ENCODE measurements around the gene COQ8B.

The COQ8B gene

GRCh38 chr19:40717325-40717879, 716 bp upstream of the COQ8B start:
- H3K4me1 Mint-ChIP-seq (ENCODE audit: low read depth), result peaks cover 77% of the 10 kb centered on the region

DNA sequence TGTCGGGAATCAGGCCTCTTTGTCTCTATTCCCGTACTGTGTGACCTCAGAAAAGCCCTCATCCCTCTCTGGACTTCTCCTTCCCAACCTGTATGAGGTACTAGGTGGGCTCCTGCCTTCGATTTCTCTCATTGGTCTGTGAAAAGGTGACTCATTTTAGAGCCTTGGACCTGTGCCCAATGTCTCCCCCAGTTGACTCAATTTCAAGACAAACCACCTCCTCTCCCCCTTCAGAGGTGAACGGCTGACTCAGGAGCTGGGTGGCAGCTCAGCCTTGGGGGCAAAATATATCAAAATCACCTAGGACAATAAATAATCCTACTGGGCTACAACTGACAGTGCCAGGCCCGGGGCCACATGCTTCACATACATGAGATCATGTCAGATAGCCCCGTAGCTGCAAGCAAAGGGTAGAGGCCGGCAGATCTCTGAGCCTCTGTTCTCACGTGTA, 630 bp downstream of the COQ8B start:
- Mint-ChIP-seq H3K27ac (peak overlapping the region; percentile 99), H3K4me3 (peak overlapping the region; percentile 90), H3K9me3 (no peaks in the 10 kb centered on the region), H3K4me1 (ENCODE audit: low read depth) (peaks cover 66% of the 10 kb centered on the region), H3K36me3 (ENCODE audit: low read depth) (peaks cover 30% of the 10 kb centered on the region), H3K27me3 (no peaks in the 10 kb centered on the region)
- DNase-seq, result peak; percentile 77

More at GRCh38 chr19:40717325-40717879, 716 bp upstream of the COQ8B start:
- peak overlapping the region; percentile 79 for H3K27ac Mint-ChIP-seq
- H3K27me3 Mint-ChIP-seq, result no peaks in the 10 kb centered on the region
- DNase-seq, result no peak
- no peaks in the 10 kb centered on the region for H3K9me3 Mint-ChIP-seq
- H3K36me3 Mint-ChIP-seq (ENCODE audit: low read depth), result peaks cover 30% of the 10 kb centered on the region
- peak overlapping the region; percentile 83 for H3K4me3 Mint-ChIP-seq

DNA sequence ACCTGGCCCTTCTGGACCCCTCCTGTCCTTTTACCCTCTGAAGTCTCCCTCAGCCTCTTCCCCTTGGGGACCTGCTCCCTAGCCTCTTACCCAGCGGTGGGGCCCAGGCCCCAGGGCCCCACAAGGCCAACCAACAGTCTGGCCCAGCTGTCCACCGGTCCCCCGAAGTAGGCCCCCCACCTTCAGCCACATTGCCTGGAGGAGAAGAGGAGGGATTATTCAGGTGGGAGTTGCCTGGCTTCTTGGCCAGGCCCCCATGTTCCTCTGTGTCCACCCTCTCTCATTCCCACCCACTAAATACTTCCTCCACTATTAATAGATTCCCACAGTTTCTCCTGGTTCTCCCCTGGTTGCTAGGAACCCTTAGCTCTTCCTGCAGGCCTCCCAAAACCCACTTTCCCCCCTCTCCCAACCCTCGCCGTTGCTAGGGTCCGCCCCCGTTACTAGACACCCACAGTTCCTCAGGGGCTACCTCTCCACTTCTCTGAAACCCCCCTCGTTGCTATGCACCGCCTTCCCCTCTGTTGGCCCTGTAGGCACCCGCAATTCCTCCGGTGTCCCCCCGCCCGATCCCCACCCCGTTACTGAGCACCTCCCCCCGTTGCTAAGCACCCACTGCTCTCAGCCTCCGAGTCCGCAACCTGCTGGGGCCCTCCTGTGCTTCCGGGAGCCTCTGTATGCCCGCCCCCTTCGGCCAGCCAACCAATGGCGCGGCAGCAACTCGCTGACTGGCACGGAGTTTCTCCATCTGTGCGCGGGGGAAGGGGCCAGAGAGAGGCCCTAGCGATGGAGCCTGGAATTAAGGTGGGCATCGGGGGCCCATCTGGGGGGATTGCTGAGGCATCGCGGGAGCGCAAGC, 2.0 kb downstream of the COQ8B start:
- H3K4me1 Mint-ChIP-seq (ENCODE audit: low read depth), result peaks cover 54% of the 10 kb centered on the region

GRCh38 chr19:40713939-40714338, 2.7 kb downstream of the COQ8B start:
- Mint-ChIP-seq H3K9me3 (no peaks in the 10 kb centered on the region), H3K4me3 (peak overlapping the region; percentile 90), H3K27ac (peak overlapping the region; percentile 99), H3K36me3 (ENCODE audit: low read depth) (peaks cover 39% of the 10 kb centered on the region), H3K4me1 (ENCODE audit: low read depth) (peaks cover 52% of the 10 kb centered on the region), H3K27me3 (no peaks in the 10 kb centered on the region)
- no peak for DNase-seq

More for the DNA sequence above, 2.0 kb downstream of the COQ8B start:
- Mint-ChIP-seq H3K27ac (peak overlapping the region; percentile 99), H3K27me3 (no peaks in the 10 kb centered on the region), H3K4me3 (peak overlapping the region; percentile 90), H3K9me3 (no peaks in the 10 kb centered on the region), H3K36me3 (ENCODE audit: low read depth) (peaks cover 33% of the 10 kb centered on the region)
- DNase-seq, result peak; percentile 95

GRCh38 chr19:40709817-40710216, 6.9 kb downstream of the COQ8B start:
- H3K36me3 Mint-ChIP-seq (ENCODE audit: low read depth), result peaks cover 64% of the 10 kb centered on the region
- H3K27ac Mint-ChIP-seq, result no peak overlapping the region
- no peak overlapping the region for H3K4me3 Mint-ChIP-seq
- H3K4me1 Mint-ChIP-seq (ENCODE audit: low read depth), result peaks cover 23% of the 10 kb centered on the region
- DNase-seq, result no peak
- H3K27me3 Mint-ChIP-seq, result no peaks in the 10 kb centered on the region
- H3K9me3 Mint-ChIP-seq, result no peaks in the 10 kb centered on the region

- Mint-ChIP-seq H3K4me3 (no peak overlapping the region), H3K4me1 (ENCODE audit: low read depth) (peaks cover 8% of the 10 kb centered on the region), H3K9me3 (no peaks in the 10 kb centered on the region), H3K27ac (no peak overlapping the region), H3K36me3 (ENCODE audit: low read depth) (peaks cover 74% of the 10 kb centered on the region), H3K27me3 (no peaks in the 10 kb centered on the region)
- DNase-seq, result no peak
Measured at GRCh38 chr19:40707615-40708014, 9.1 kb downstream of the COQ8B start.

- peaks cover 79% of the 10 kb centered on the region for H3K36me3 Mint-ChIP-seq (ENCODE audit: low read depth)
- no peaks in the 10 kb centered on the region for H3K9me3 Mint-ChIP-seq
- H3K27me3 Mint-ChIP-seq, result no peaks in the 10 kb centered on the region
- H3K27ac Mint-ChIP-seq, result no peak overlapping the region
- H3K4me1 Mint-ChIP-seq (ENCODE audit: low read depth), result peaks cover 7% of the 10 kb centered on the region
- no peak overlapping the region for H3K4me3 Mint-ChIP-seq
- DNase-seq, result no peak
Measured at GRCh38 chr19:40705950-40706619, 10.6 kb downstream of the COQ8B start.

DNA sequence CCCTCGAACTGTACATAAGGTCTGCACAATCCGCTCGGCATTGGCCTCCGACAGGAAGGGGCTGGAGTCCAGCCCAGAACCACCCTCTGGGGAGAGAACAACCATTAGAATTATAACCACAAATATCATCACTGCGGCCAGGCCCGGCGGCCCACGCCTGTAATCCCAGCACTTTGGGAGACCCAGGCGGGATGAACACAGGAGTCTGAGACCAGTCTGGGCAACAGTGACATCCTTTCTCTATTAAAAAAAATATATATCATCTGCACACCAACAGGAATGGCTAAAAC, 11.4 kb downstream of the COQ8B start:
- no peaks in the 10 kb centered on the region for H3K27me3 Mint-ChIP-seq
- no peaks in the 10 kb centered on the region for H3K9me3 Mint-ChIP-seq
- DNase-seq, result no peak
- H3K4me1 Mint-ChIP-seq (ENCODE audit: low read depth), result peaks cover 6% of the 10 kb centered on the region
- H3K4me3 Mint-ChIP-seq, result no peak overlapping the region
- H3K36me3 Mint-ChIP-seq (ENCODE audit: low read depth), result peaks cover 78% of the 10 kb centered on the region
- H3K27ac Mint-ChIP-seq, result no peak overlapping the region

DNA sequence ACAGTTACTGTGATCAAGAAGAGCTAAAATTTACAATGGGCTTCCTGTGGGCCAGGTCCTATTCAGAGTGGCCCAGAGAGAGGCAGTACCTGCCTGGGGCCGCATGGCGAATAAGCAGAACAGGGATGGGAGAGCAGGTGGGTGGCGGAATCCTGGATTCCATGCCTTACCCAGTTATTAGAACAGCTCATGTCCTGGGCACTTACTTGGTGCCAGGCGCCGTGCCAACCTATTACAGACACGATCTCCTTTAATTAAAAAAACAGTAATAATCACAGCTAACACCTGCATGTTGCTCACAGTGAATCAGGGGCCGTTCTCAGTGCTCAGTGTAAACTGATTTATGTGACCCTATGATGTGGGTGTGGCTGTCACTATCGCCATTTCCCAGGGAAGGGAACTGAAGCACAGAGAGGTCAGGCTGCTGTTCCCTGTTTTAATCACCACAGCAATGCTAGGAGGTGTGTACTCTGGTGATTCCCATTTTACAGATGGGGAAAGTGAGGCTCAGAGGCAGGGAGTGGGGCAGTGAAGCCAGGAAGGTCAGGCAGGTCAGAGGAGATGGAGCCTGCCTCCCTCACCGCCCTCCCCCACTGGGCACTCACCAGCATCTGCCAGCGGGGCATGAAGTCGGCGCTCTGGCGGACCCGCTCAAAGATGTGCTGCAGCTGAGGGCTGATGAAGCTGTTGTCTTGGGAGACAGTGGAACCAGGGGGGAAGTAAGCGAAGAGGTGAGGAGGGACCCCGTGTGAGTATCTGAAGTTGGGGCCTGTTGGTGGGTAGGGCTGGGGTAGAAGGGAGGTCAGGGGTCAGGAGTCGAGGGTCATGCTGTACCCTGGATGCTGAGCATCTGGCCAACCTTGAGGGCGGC, 12.0 kb downstream of the COQ8B start:
- Mint-ChIP-seq H3K9me3 (no peaks in the 10 kb centered on the region), H3K27ac (no peak overlapping the region), H3K36me3 (ENCODE audit: low read depth) (peaks cover 77% of the 10 kb centered on the region), H3K4me1 (ENCODE audit: low read depth) (peaks cover 6% of the 10 kb centered on the region), H3K27me3 (no peaks in the 10 kb centered on the region), H3K4me3 (no peak overlapping the region)
- no peak for DNase-seq

DNA sequence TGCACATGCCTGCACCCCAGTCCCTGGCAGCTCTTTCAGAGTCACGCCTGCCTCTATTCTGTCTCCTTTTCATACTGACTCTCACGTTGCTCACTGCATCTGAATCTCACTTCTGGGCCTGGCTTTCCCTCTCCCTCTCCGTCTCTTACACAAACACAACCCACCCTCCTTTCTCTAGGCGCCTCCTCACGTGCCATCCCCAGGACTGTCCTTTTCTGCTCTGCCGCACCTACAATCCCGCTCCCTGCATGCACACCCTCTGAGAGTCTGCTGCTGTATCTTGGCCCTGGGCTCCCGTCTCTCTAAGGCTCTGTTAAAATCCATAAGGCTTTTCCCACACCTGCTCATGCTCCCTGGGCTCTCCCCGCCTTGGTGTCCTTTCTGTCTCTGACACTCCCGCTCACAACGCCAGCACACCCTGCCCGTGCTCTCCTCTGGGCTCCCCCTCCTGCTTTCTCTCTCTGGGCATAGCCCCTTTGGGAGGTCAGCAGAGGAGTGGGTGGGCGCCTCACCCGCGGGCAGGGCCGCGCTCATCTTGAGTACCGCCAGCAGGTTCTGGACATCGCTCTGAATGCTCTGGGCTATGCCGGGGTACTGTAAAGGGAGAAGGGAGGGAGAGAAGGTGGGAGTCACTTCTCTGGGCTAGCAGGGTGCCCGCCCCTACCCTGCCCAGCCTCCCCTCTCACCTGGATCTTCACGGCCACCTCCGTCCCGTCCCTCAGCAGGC, 13.5 kb downstream of the COQ8B start:
- no peak overlapping the region for H3K27ac Mint-ChIP-seq

GRCh38 chr19:40702337-40703012, 14.2 kb downstream of the COQ8B start:
- no peaks in the 10 kb centered on the region for H3K9me3 Mint-ChIP-seq
- no peak overlapping the region for H3K4me3 Mint-ChIP-seq
- DNase-seq, result no peak
- H3K27ac Mint-ChIP-seq, result no peak overlapping the region
- peaks cover 58% of the 10 kb centered on the region for H3K36me3 Mint-ChIP-seq (ENCODE audit: low read depth)
- no peaks in the 10 kb centered on the region for H3K4me1 Mint-ChIP-seq (ENCODE audit: low read depth)
- no peaks in the 10 kb centered on the region for H3K27me3 Mint-ChIP-seq

More for the DNA sequence above, 13.5 kb downstream of the COQ8B start:
- H3K9me3 Mint-ChIP-seq, result no peaks in the 10 kb centered on the region
- H3K27me3 Mint-ChIP-seq, result no peaks in the 10 kb centered on the region
- H3K4me3 Mint-ChIP-seq, result no peak overlapping the region
- H3K36me3 Mint-ChIP-seq (ENCODE audit: low read depth), result peaks cover 63% of the 10 kb centered on the region
- DNase-seq, result no peak
- no peaks in the 10 kb centered on the region for H3K4me1 Mint-ChIP-seq (ENCODE audit: low read depth)

GRCh38 chr19:40701758-40702157, 14.9 kb downstream of the COQ8B start:
- Mint-ChIP-seq H3K27me3 (no peaks in the 10 kb centered on the region), H3K4me3 (no peak overlapping the region), H3K4me1 (ENCODE audit: low read depth) (no peaks in the 10 kb centered on the region), H3K9me3 (no peaks in the 10 kb centered on the region), H3K27ac (no peak overlapping the region), H3K36me3 (ENCODE audit: low read depth) (peaks cover 54% of the 10 kb centered on the region)
- DNase-seq, result no peak

DNA sequence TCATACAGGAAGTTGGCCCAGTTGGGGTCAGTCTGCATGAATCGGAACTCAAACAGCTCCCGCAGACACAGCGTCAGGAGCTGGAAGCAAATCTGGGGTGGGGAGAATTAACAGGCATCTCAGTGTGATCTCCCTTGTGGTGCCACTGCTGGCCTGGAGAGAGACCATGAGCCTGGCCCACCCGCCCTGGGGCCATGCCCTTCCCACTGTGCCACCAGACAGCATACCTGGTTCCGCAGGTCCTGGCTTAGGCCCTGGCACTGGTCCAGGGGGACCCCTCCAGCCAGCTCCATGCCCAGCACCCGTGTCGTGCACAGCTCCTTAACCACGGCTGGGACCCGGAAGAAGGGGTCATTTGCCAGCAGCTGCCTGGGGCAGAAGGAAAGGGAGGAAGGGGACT, 16.6 kb downstream of the COQ8B start:
- DNase-seq, result no peak
- Mint-ChIP-seq H3K27ac (no peak overlapping the region), H3K4me3 (no peak overlapping the region), H3K27me3 (no peaks in the 10 kb centered on the region), H3K9me3 (no peaks in the 10 kb centered on the region), H3K36me3 (ENCODE audit: low read depth) (peaks cover 55% of the 10 kb centered on the region), H3K4me1 (ENCODE audit: low read depth) (no peaks in the 10 kb centered on the region)
